ENCODE data around the gene NT5C2.
"Not testable (repeated sequence)": the region's sequence is repeated elsewhere in the genome, so short reads cannot be mapped to it uniquely, and the experiment has no call there.

Gene NT5C2

GRCh38 chr10:103215601-103216000, 22.5 kb upstream of the NT5C2 start:
- Histone ChIP-seq H3K9me3 (peaks cover 0 to under 1% (median 0%) of the 10 kb centered on the region in 3 donors), H3K27ac (no peak overlapping the region), H3K27me3 (no peaks in the 10 kb centered on the region), H3K4me3 (no peak overlapping the region), H3K4me1 (peaks cover 0 to 5% (median 0%) of the 10 kb centered on the region in 4 donors), H3K36me3 (no peaks in the 10 kb centered on the region)
- intact Hi-C loops (cut with DNase I; ENCODE audit: low total_unique reads) = no loop called here
- TF ChIP-seq CTCF (IDR thresholded peaks at IDR 0.05) = no peak
- peak in 1 of 2 donors; percentile 17 for DNase-seq

GRCh38 chr10:103210262-103210661, 17.2 kb upstream of the NT5C2 start:
- DNase-seq; H3K27ac ChIP-seq; H3K4me3 ChIP-seq; H3K36me3 ChIP-seq; H3K4me1 ChIP-seq; H3K27me3 ChIP-seq; intact Hi-C loops (cut with DNase I; ENCODE audit: low total_unique reads): not testable (repeated sequence)
- peaks cover 0 to 10% (median 7%) of the 10 kb centered on the region in 3 donors for H3K9me3 ChIP-seq

- H3K36me3 ChIP-seq; H3K4me3 ChIP-seq; intact Hi-C loops (cut with DNase I; ENCODE audit: low total_unique reads); H3K27ac ChIP-seq; H3K4me1 ChIP-seq; H3K27me3 ChIP-seq; DNase-seq: not testable (repeated sequence)
- H3K9me3 ChIP-seq = peaks cover 0 to 10% (median 7%) of the 10 kb centered on the region in 3 donors
Observed at GRCh38 chr10:103207643-103208042, 14.6 kb upstream of the NT5C2 start.

- TF ChIP-seq CTCF (IDR thresholded peaks at IDR 0.05) = no peak
- Histone ChIP-seq H3K36me3 (no peaks in the 10 kb centered on the region), H3K4me1 (no peaks in the 10 kb centered on the region), H3K27me3 (no peaks in the 10 kb centered on the region), H3K9me3 (peaks cover 0 to 10% (median 7%) of the 10 kb centered on the region in 3 donors), H3K4me3 (no peak overlapping the region), H3K27ac (no peak overlapping the region)
- intact Hi-C loops (cut with DNase I; ENCODE audit: low total_unique reads) = no loop called here
- DNase-seq = no peak
Observed at GRCh38 chr10:103207141-103207540, 14.1 kb upstream of the NT5C2 start.

- DNase-seq; H3K27ac ChIP-seq; H3K27me3 ChIP-seq; H3K4me1 ChIP-seq; intact Hi-C loops (cut with DNase I; ENCODE audit: low total_unique reads); H3K4me3 ChIP-seq; H3K36me3 ChIP-seq: not testable (repeated sequence)
- peaks cover 0 to 10% (median 7%) of the 10 kb centered on the region in 3 donors for H3K9me3 ChIP-seq
Observed at GRCh38 chr10:103206715-103207114, 13.6 kb upstream of the NT5C2 start.

GRCh38 chr10:103205401-103205800, 12.3 kb upstream of the NT5C2 start:
- intact Hi-C loops (cut with DNase I; ENCODE audit: low total_unique reads); H3K9me3 ChIP-seq; H3K27ac ChIP-seq; H3K27me3 ChIP-seq; H3K4me1 ChIP-seq; H3K36me3 ChIP-seq; H3K4me3 ChIP-seq; DNase-seq: not testable (repeated sequence)

GRCh38 chr10:103204353-103205255, 11.5 kb upstream of the NT5C2 start:
- intact Hi-C loops (cut with DNase I; ENCODE audit: low total_unique reads) = no loop called here
- no peak overlapping the region for H3K4me3 ChIP-seq
- no peak overlapping the region for H3K27ac ChIP-seq
- no peaks in the 10 kb centered on the region for H3K4me1 ChIP-seq
- no peaks in the 10 kb centered on the region for H3K27me3 ChIP-seq
- no peak for TF ChIP-seq CTCF (IDR thresholded peaks at IDR 0.05)
- peaks cover 0 to under 1% (median 0%) of the 10 kb centered on the region in 3 donors for H3K9me3 ChIP-seq
- no peak for DNase-seq
- H3K36me3 ChIP-seq = no peaks in the 10 kb centered on the region

Measured in tibial artery (tissue), 4 donors.